Stomach (tissue), 4 donors: ENCODE results near the gene CTNNA3.

Experiments used
- POLR2A ChIP-seq, 4 donors: fragments of 450-650 bp; IDR thresholded peaks; one replicate each; pipeline ENCODE4 v1.6.1; 2016; ENCODE audit warnings: antibody characterized with exemption in 4 of 4, control low read depth in 2 of 4, mild to moderate bottlenecking in 1 of 4, moderate library complexity in 1 of 4
- POLR2AphosphoS5 ChIP-seq, 3 donors: sonication (generic); formaldehyde crosslinking; IDR thresholded peaks; one replicate each; pipeline ENCODE4 v1.6.1; 2016; ENCODE audit warnings: antibody characterized with exemption in 3 of 3

DNA sequence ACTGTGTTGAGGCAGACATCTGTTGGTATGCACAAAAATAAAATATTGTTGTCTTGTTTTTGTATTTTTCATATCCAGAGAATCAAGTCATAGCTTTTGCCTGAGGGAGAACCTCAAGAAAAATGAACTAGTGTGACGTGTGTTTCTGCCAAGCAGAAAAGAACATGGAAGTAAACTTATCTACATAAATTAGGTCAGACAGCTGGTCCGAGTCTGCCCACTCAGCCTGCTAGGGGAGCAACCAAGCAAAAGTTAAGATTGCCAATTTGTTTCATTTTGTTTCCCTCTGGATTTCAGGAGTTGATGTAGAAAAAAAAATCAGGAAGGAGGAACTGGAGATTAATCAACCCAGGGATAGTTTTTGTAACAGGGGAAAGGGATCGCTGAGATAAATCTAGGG lies 1342.6 kb downstream of the CTNNA3 start:
- TF ChIP-seq POLR2AphosphoS5 (IDR thresholded peaks at IDR 0.05) (no peak), POLR2A (IDR thresholded peaks at IDR 0.05) (no peak)
